Lung (tissue), 12 donors: ENCODE results near the gene FUOM. TPM values are rescaled to one million over a fixed set of nuclear protein-coding genes. Genes with fewer than 3 reads are reported as not detected.

Experiments
- ATAC-seq: fragments of 200-7000 bp; cut with Tn5 transposase; one replicate; pipeline ENCODE4 v1.9.1; 2020; ENCODE audit warnings: moderate number of reproducible peaks; ENCODE audit not compliant: insufficient read depth, low FRiP score
- DNase-seq, 3 donors: peaks; one replicate each; pipeline ENCODE4 v3.0.0-alpha.2; 2013 to 2017
- H3K27ac ChIP-seq, 2 donors: one replicate each; pipeline ENCODE4 v1.5.1; 2013; ENCODE audit warnings: mild to moderate bottlenecking in 2 of 2, moderate library complexity in 2 of 2, control low read depth in 1 of 2, inconsistent platforms in 1 of 2, low read depth in 1 of 2, low read length in 1 of 2
- H3K27me3 ChIP-seq, 3 donors: one replicate each; pipeline ENCODE4 v1.5.1; 2013; ENCODE audit warnings: low read length in 2 of 3; ENCODE audit not compliant: control insufficient read depth in 3 of 3, insufficient read depth in 3 of 3
- H3K36me3 ChIP-seq, 4 donors: one replicate each; pipeline ENCODE4 v1.5.1; 2013; ENCODE audit warnings: low read length in 4 of 4, mild to moderate bottlenecking in 1 of 4, moderate library complexity in 1 of 4; ENCODE audit not compliant: control insufficient read depth in 4 of 4, insufficient read depth in 4 of 4
- H3K4me1 ChIP-seq, 5 donors: one replicate each; pipeline ENCODE4 v1.5.1; 2013; ENCODE audit warnings: low read length in 5 of 5, mild to moderate bottlenecking in 2 of 5, moderate library complexity in 1 of 5; ENCODE audit not compliant: control insufficient read depth in 5 of 5, insufficient read depth in 5 of 5
- H3K4me3 ChIP-seq: one replicate; pipeline ENCODE4 v1.5.1; 2013; ENCODE audit warnings: mild to moderate bottlenecking, control low read depth, moderate library complexity
- H3K9ac ChIP-seq, 2 donors: one replicate each; pipeline ENCODE4 v1.5.1; 2013; ENCODE audit warnings: low read length in 2 of 2, control low read depth in 1 of 2; ENCODE audit not compliant: insufficient read depth in 1 of 2
- H3K9me3 ChIP-seq, 4 donors: one replicate each; pipeline ENCODE4 v1.5.1; 2013; ENCODE audit warnings: low read length in 3 of 4, mild to moderate bottlenecking in 1 of 4, moderate library complexity in 1 of 4; ENCODE audit not compliant: control insufficient read depth in 4 of 4, insufficient read depth in 3 of 4
- CTCF ChIP-seq: IDR thresholded peaks from 2 replicates; pipeline ENCODE4 v1.5.1; 2012; ENCODE audit warnings: mild to moderate bottlenecking; ENCODE audit errors: control extremely low read depth, extremely low read depth
- WGBS, 2 donors: extraction: QIAGEN DNeasy Blood & Tissue Kit; methylation state at CpG; one replicate each; pipeline ENCODE4 v1.1.7; 2013; 5-methylcytosine and 5-hydroxymethylcytosine counted together
- polyA plus RNA-seq, 2 donors: library from polyadenylated mRNA; stranded (reverse); fragments of 200-250 nt; gene quantifications; one replicate each; pipeline ENCODE4 v1.2.1, GENCODE V29; 2013
- total RNA-seq, 2 donors: library from RNA; depleted of rRNA in 1 of 2; stranded (reverse); fragments of >200 nt in 1 of 2; gene quantifications; one replicate each; pipeline ENCODE4 v1.2.1, GENCODE V29; 2014 to 2021
- donor health status: control.
- donor health status: control.
- donor health status: Bipolar disorder and iron deficiency.
- donor health status: healthy.
- donor health status: DM: yes; HTN: yes; CAD: no.

Gene FUOM
- total and polyA plus RNA-seq, 4 donors, result 8.4 to 41.4 (median 34.2) TPM

DNA sequence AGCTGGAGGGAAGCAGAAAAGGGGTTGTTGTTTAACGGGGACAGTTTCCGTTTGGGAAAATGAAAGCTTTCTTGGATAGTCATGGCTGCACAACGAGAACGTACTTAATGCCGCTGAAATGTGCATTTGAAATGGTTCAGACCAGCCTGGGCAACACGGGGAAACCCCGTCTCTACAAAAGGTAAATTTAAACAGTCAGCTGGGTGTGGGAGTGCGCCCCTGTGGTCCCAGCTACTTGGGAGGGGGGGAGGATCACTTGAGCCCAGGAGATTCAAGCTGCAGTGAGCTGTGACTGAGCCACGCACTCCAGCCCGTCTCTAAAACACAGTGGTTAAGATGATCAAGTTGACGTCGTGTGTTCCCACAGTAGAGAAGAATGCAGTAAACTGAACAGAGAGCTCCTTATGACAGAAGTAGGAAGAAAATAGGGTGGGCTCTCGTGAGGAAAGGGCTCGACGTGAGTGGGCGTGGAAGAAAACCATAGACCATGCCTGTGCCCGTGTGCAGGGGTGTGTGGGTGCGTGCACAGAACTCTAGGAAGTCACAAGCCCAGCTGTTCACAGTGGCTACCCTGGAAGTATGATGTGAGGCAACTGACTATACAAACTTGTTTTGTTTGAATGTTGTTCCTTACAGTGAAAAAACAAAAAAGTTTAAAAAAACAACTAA, 4.1 kb upstream of the FUOM start:
- ATAC-seq (no peak), DNase-seq (no peak)
- TF ChIP-seq CTCF, result no peak
- WGBS, 2 donors, result 81 to 84% methylated on average over 18 of the region's 18 CpGs
- H3K27me3 ChIP-seq, result no peaks in the 10 kb centered on the region
- no peak overlapping the region for H3K9ac ChIP-seq
- H3K36me3 ChIP-seq, result peaks cover 4 to 33% (median 22%) of the 10 kb centered on the region in 4 donors
- H3K9me3 ChIP-seq, result peaks cover 0 to 5% (median 0%) of the 10 kb centered on the region in 4 donors
- peaks cover 0 to 4% (median 0%) of the 10 kb centered on the region in 5 donors for H3K4me1 ChIP-seq
- no peak overlapping the region for H3K4me3 ChIP-seq
- no peak overlapping the region for H3K27ac ChIP-seq

DNA sequence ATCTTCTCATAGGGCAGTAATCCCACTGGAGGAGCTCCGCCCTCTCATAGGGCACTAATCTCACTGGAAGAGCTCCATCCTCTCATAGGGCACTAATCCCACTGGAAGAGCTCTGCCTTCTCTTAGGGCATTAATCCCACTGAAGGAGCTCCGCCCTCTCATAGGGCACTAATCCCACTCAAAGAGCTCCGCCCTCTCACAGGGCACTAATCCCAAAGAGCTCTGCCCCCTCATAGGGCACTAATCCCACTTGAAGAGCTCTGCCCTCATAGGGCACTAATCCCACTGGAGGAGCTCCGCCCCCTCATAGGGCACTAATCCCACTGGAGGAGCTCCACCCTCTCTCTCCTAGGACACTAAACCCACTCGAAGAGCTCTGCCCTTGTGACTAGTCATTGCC, 3.4 kb upstream of the FUOM start:
- no peak for TF ChIP-seq CTCF
- Histone ChIP-seq H3K9me3 (peaks cover 0 to 5% (median 0%) of the 10 kb centered on the region in 4 donors), H3K9ac (no peak overlapping the region), H3K27me3 (no peaks in the 10 kb centered on the region), H3K4me3 (no peak overlapping the region), H3K36me3 (peaks cover 2 to 27% (median 21%) of the 10 kb centered on the region in 4 donors), H3K27ac (no peak overlapping the region), H3K4me1 (peaks cover 0 to 10% (median 0%) of the 10 kb centered on the region in 5 donors)
- no peak for ATAC-seq
- no peak for DNase-seq
- 94 to 96% methylated on average over 5 of the region's 5 CpGs for WGBS, 2 donors

GRCh38 chr10:133359972-133360610, 2.3 kb upstream of the FUOM start:
- Histone ChIP-seq H3K27me3 (no peaks in the 10 kb centered on the region), H3K27ac (no peak overlapping the region), H3K4me1 (peaks cover 0 to 10% (median 0%) of the 10 kb centered on the region in 5 donors), H3K9ac (no peak overlapping the region), H3K9me3 (peaks cover 0 to 5% (median 0%) of the 10 kb centered on the region in 4 donors), H3K36me3 (peaks cover 0 to 21% (median 15%) of the 10 kb centered on the region in 4 donors), H3K4me3 (no peak overlapping the region)
- WGBS, 2 donors, result 78 to 85% methylated on average over 17 of the region's 17 CpGs
- DNase-seq (peak in 1 of 3 donors; percentile 8), ATAC-seq (no peak)
- TF ChIP-seq CTCF, result no peak
